ENCODE results near the gene GPX2. TPM values are rescaled to one million over a fixed set of nuclear protein-coding genes. Genes with fewer than 3 reads are reported as not detected.

GPX2 gene
- total and polyA plus RNA-seq, 2 experiments from 2014 or later: 0.78 to 2.2 TPM

DNA sequence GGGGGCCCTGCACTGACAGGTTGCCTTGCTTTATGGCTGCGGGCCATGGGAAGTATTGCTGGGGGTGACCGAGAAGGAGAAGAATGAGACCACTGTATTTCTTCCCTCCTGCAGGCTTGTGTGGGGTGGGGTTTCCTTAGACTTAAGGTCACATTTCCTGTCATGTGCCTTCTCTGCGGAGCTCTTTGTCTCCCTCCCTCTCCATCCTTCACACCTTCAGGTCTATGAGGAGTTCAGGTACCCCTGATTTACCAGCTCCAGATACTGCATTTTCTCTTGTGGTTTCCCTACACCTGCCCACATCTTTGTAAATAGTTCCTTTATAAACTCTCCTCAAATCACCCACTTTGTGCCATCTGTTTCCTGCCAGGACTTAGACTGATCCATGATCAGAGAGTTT is 47.8 kb upstream of the GPX2 start:
- Histone ChIP-seq H3K27ac (ENCODE audit: low read depth) (no peak overlapping the region), H3K79me2 (replicated peaks; ENCODE audit: insufficient read depth) (peaks cover 37% of the 10 kb centered on the region), H3F3A (replicated peaks; ENCODE audit: low read depth) (0 out of 2 replicates have a peak, but pooled peaks cover 3% of the 10 kb centered on the region), H3K36me3 (ENCODE audit: insufficient read depth) (no peaks in the 10 kb centered on the region), H3K27me3 (ENCODE audit: insufficient read depth) (peaks cover 5% of the 10 kb centered on the region; the same call in 1 of the 2 replicates), H2AFZ (no peak overlapping the region), H3K4me2 (no peak overlapping the region), H3K4me3 (no peak overlapping the region), H3K9me2 (ENCODE audit: insufficient read depth) (no peaks in the 10 kb centered on the region), H3K4me1 (ENCODE audit: insufficient read depth) (peaks cover 11% of the 10 kb centered on the region), H4K20me1 (replicated peaks; ENCODE audit: insufficient read depth) (peaks cover 6% of the 10 kb centered on the region; the same call in 1 of the 2 replicates)
- TF ChIP-seq JUNB (IDR thresholded peaks at IDR 0.05; ENCODE audit: unreplicated experiment) (no peak), POLR2AphosphoS5 (IDR thresholded peaks at IDR 0.05; ENCODE audit: low read depth) (no peak), EZH2phosphoT487 (IDR thresholded peaks at IDR 0.05; ENCODE audit: unreplicated experiment) (no peak), NANOG (IDR thresholded peaks at IDR 0.05; ENCODE audit: borderline replicate concordance) (no peak), STAT1 (IDR thresholded peaks at IDR 0.05; ENCODE audit: unreplicated experiment) (no peak), CREB1 (CRISPR knock-in tag; IDR thresholded peaks at IDR 0.05; ENCODE audit: low read depth) (no peak), EZH2 (IDR thresholded peaks at IDR 0.05; ENCODE audit: low read depth, unreplicated experiment) (no peak), ZNF331 (CRISPR knock-in tag; IDR thresholded peaks at IDR 0.05; ENCODE audit: low read depth) (no peak), ZNF114 (CRISPR knock-in tag; IDR thresholded peaks at IDR 0.05) (no peak)
- TF ChIP-seq, protein P1, sequence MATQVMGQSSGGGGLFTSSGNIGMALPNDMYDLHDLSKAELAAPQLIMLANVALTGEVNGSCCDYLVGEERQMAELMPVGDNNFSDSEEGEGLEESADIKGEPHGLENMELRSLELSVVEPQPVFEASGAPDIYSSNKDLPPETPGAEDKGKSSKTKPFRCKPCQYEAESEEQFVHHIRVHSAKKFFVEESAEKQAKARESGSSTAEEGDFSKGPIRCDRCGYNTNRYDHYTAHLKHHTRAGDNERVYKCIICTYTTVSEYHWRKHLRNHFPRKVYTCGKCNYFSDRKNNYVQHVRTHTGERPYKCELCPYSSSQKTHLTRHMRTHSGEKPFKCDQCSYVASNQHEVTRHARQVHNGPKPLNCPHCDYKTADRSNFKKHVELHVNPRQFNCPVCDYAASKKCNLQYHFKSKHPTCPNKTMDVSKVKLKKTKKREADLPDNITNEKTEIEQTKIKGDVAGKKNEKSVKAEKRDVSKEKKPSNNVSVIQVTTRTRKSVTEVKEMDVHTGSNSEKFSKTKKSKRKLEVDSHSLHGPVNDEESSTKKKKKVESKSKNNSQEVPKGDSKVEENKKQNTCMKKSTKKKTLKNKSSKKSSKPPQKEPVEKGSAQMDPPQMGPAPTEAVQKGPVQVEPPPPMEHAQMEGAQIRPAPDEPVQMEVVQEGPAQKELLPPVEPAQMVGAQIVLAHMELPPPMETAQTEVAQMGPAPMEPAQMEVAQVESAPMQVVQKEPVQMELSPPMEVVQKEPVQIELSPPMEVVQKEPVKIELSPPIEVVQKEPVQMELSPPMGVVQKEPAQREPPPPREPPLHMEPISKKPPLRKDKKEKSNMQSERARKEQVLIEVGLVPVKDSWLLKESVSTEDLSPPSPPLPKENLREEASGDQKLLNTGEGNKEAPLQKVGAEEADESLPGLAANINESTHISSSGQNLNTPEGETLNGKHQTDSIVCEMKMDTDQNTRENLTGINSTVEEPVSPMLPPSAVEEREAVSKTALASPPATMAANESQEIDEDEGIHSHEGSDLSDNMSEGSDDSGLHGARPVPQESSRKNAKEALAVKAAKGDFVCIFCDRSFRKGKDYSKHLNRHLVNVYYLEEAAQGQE (IDR thresholded peaks at IDR 0.05; ENCODE audit: unreplicated experiment): no peak
- TF ChIP-seq, protein P2, sequence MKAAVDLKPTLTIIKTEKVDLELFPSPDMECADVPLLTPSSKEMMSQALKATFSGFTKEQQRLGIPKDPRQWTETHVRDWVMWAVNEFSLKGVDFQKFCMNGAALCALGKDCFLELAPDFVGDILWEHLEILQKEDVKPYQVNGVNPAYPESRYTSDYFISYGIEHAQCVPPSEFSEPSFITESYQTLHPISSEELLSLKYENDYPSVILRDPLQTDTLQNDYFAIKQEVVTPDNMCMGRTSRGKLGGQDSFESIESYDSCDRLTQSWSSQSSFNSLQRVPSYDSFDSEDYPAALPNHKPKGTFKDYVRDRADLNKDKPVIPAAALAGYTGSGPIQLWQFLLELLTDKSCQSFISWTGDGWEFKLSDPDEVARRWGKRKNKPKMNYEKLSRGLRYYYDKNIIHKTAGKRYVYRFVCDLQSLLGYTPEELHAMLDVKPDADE (IDR thresholded peaks at IDR 0.05): no peak
- TF ChIP-seq, protein P3, sequence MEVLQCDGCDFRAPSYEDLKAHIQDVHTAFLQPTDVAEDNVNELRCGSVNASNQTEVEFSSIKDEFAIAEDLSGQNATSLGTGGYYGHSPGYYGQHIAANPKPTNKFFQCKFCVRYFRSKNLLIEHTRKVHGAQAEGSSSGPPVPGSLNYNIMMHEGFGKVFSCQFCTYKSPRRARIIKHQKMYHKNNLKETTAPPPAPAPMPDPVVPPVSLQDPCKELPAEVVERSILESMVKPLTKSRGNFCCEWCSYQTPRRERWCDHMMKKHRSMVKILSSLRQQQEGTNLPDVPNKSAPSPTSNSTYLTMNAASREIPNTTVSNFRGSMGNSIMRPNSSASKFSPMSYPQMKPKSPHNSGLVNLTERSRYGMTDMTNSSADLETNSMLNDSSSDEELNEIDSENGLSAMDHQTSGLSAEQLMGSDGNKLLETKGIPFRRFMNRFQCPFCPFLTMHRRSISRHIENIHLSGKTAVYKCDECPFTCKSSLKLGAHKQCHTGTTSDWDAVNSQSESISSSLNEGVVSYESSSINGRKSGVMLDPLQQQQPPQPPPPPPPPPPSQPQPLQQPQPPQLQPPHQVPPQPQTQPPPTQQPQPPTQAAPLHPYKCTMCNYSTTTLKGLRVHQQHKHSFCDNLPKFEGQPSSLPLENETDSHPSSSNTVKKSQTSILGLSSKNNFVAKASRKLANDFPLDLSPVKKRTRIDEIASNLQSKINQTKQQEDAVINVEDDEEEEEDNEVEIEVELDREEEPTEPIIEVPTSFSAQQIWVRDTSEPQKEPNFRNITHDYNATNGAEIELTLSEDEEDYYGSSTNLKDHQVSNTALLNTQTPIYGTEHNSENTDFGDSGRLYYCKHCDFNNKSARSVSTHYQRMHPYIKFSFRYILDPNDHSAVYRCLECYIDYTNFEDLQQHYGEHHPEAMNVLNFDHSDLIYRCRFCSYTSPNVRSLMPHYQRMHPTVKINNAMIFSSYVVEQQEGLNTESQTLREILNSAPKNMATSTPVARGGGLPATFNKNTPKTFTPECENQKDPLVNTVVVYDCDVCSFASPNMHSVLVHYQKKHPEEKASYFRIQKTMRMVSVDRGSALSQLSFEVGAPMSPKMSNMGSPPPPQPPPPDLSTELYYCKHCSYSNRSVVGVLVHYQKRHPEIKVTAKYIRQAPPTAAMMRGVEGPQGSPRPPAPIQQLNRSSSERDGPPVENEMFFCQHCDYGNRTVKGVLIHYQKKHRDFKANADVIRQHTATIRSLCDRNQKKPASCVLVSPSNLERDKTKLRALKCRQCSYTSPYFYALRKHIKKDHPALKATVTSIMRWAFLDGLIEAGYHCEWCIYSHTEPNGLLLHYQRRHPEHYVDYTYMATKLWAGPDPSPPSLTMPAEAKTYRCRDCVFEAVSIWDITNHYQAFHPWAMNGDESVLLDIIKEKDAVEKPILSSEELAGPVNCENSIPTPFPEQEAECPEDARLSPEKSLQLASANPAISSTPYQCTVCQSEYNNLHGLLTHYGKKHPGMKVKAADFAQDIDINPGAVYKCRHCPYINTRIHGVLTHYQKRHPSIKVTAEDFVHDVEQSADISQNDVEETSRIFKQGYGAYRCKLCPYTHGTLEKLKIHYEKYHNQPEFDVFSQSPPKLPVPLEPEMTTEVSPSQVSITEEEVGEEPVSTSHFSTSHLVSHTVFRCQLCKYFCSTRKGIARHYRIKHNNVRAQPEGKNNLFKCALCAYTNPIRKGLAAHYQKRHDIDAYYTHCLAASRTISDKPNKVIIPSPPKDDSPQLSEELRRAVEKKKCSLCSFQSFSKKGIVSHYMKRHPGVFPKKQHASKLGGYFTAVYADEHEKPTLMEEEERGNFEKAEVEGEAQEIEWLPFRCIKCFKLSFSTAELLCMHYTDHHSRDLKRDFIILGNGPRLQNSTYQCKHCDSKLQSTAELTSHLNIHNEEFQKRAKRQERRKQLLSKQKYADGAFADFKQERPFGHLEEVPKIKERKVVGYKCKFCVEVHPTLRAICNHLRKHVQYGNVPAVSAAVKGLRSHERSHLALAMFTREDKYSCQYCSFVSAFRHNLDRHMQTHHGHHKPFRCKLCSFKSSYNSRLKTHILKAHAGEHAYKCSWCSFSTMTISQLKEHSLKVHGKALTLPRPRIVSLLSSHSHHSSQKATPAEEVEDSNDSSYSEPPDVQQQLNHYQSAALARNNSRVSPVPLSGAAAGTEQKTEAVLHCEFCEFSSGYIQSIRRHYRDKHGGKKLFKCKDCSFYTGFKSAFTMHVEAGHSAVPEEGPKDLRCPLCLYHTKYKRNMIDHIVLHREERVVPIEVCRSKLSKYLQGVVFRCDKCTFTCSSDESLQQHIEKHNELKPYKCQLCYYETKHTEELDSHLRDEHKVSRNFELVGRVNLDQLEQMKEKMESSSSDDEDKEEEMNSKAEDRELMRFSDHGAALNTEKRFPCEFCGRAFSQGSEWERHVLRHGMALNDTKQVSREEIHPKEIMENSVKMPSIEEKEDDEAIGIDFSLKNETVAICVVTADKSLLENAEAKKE (CRISPR knock-in tag; IDR thresholded peaks at IDR 0.05): no peak
- TF ChIP-seq, protein P4, sequence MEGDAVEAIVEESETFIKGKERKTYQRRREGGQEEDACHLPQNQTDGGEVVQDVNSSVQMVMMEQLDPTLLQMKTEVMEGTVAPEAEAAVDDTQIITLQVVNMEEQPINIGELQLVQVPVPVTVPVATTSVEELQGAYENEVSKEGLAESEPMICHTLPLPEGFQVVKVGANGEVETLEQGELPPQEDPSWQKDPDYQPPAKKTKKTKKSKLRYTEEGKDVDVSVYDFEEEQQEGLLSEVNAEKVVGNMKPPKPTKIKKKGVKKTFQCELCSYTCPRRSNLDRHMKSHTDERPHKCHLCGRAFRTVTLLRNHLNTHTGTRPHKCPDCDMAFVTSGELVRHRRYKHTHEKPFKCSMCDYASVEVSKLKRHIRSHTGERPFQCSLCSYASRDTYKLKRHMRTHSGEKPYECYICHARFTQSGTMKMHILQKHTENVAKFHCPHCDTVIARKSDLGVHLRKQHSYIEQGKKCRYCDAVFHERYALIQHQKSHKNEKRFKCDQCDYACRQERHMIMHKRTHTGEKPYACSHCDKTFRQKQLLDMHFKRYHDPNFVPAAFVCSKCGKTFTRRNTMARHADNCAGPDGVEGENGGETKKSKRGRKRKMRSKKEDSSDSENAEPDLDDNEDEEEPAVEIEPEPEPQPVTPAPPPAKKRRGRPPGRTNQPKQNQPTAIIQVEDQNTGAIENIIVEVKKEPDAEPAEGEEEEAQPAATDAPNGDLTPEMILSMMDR (conservative IDR thresholded peaks at IDR 0.05; ENCODE audit: low read depth in 2 of 2): no peak
- Mint-ChIP-seq H3K9me3 (no peaks in the 10 kb centered on the region), H3K27ac (no peak overlapping the region), H3K4me3 (no peak overlapping the region), H3K36me3 (ENCODE audit: low read depth) (no peaks in the 10 kb centered on the region), H3K27me3 (ENCODE audit: insufficient read depth, low read depth, poor library complexity) (peaks cover 11% of the 10 kb centered on the region), H3K4me1 (peaks cover 8% of the 10 kb centered on the region)
- no peak for ATAC-seq
- DNase-seq (ENCODE audit: low spot score): no peak

Data from GM23338 (cell line).